Activated CD4-positive, CD25-positive, alpha-beta regulatory T cell treated with anti-CD3 and anti-CD28 coated beads, Interleukin-2, amount 50 U/mL, for 24 hours (primary cell): Measurements from ENCODE around the gene LRGUK.

ENCODE experiments used
- ATAC-seq, 2 donors: fragments of 150-1000 bp; cut with Tn5 transposase; one replicate each; pipeline ENCODE4 v1.10.0; 2021; ENCODE audit warnings: mild to moderate bottlenecking in 1 of 2, moderate library complexity in 1 of 2

LRGUK gene

GRCh38 chr7:134311807-134312206, 184.7 kb downstream of the LRGUK start:
- no peak for ATAC-seq

GRCh38 chr7:134312717-134313116, 185.6 kb downstream of the LRGUK start:
- no peak for ATAC-seq

- ATAC-seq = no peak
Measured at GRCh38 chr7:134313543-134313942, 186.4 kb downstream of the LRGUK start.
